SK-N-SH treated with all-trans-retinoic acid at 6 μM for 48 hours (cell line): ENCODE measurements around the gene TRIM47.

ENCODE experiments used
- ATAC-seq: fragments of 200-7000 bp; cut with Tn5 transposase; 3 replicates; pipeline ENCODE4 v1.9.1; 2020; ENCODE audit warnings: mild to moderate bottlenecking, moderate library complexity
- ARNTL ChIP-seq: fragments of 450-650 bp; formaldehyde crosslinking; IDR thresholded peaks from 2 replicates; pipeline ENCODE4 v1.5.0; 2020; ENCODE audit warnings: low read depth, mild to moderate bottlenecking, moderate library complexity, borderline replicate concordance
- BACH2 ChIP-seq: fragments of 250-450 bp; sonication (Bioruptor Pico); IDR thresholded peaks from 2 replicates; pipeline ENCODE4 v1.9.0; 2021; ENCODE audit warnings: mild to moderate bottlenecking, borderline replicate concordance
- CREB5 ChIP-seq: fragments of 250-450 bp; sonication (Bioruptor Pico); IDR thresholded peaks from 2 replicates; pipeline ENCODE4 v1.5.1; 2020; ENCODE audit warnings: low read depth, mild to moderate bottlenecking, moderate library complexity
- CSDC2 ChIP-seq: fragments of 250-450 bp; sonication (Bioruptor Pico); IDR thresholded peaks from 2 replicates; pipeline ENCODE4 v1.5.0; 2020; ENCODE audit warnings: mild to moderate bottlenecking, moderate library complexity
- ESRRG ChIP-seq: fragments of 250-450 bp; sonication (Bioruptor Pico); IDR thresholded peaks from 2 replicates; pipeline ENCODE4 v1.6.1; 2021; ENCODE audit warnings: mild to moderate bottlenecking
- GLIS3 ChIP-seq: fragments of 250-450 bp; sonication (Bioruptor Pico); IDR thresholded peaks from 2 replicates; pipeline ENCODE4 v1.5.0; 2020; ENCODE audit warnings: mild to moderate bottlenecking, moderate library complexity
- ISL1 ChIP-seq: fragments of 250-450 bp; sonication (Bioruptor Pico); IDR thresholded peaks from 2 replicates; pipeline ENCODE4 v2.1.2; 2022; ENCODE audit warnings: mild to moderate bottlenecking, moderate library complexity
- OSR1 ChIP-seq: fragments of 250-450 bp; sonication (Bioruptor Pico); IDR thresholded peaks from 2 replicates; pipeline ENCODE4 v1.8.0; 2022; ENCODE audit warnings: moderate library complexity, mild to moderate bottlenecking, inconsistent platforms
- PPARA ChIP-seq: fragments of 250-450 bp; sonication (Bioruptor Pico); IDR thresholded peaks from 2 replicates; pipeline ENCODE4 v1.5.0; 2020; ENCODE audit warnings: mild to moderate bottlenecking, borderline replicate concordance
- RARB ChIP-seq: fragments of 250-450 bp; sonication (Bioruptor Pico); IDR thresholded peaks from 2 replicates; pipeline ENCODE4 v1.8.0; 2021; ENCODE audit warnings: mild to moderate bottlenecking, moderate library complexity
- SNAI2 ChIP-seq: fragments of 250-450 bp; sonication (Bioruptor Pico); IDR thresholded peaks from 2 replicates; pipeline ENCODE4 v1.5.0; 2020; ENCODE audit warnings: mild to moderate bottlenecking, moderate library complexity
- TCF4 ChIP-seq: fragments of 250-450 bp; sonication (Bioruptor Pico); IDR thresholded peaks from 2 replicates; pipeline ENCODE4 v1.8.0; 2021; ENCODE audit warnings: mild to moderate bottlenecking, moderate library complexity, borderline replicate concordance
- TOX ChIP-seq: fragments of 250-450 bp; sonication (Bioruptor Pico); IDR thresholded peaks from 2 replicates; pipeline ENCODE4 v1.8.0; 2021; ENCODE audit warnings: mild to moderate bottlenecking, moderate library complexity, borderline replicate concordance
- TSHZ2 ChIP-seq: fragments of 250-450 bp; sonication (Bioruptor Pico); IDR thresholded peaks from 2 replicates; pipeline ENCODE4 v1.5.0; 2020; ENCODE audit warnings: mild to moderate bottlenecking, moderate library complexity
- ZC3H10 ChIP-seq: fragments of 250-450 bp; sonication (Bioruptor Pico); IDR thresholded peaks from 2 replicates; pipeline ENCODE4 v1.5.1; 2021; ENCODE audit warnings: mild to moderate bottlenecking, moderate library complexity
- ZFP3 ChIP-seq: fragments of 250-450 bp; sonication (Bioruptor Pico); IDR thresholded peaks from 2 replicates; pipeline ENCODE4 v1.5.0; 2020; ENCODE audit warnings: mild to moderate bottlenecking, moderate library complexity
- ZFP30 ChIP-seq: fragments of 450-650 bp; formaldehyde crosslinking; IDR thresholded peaks from 2 replicates; pipeline ENCODE4 v1.5.0; 2022; ENCODE audit warnings: mild to moderate bottlenecking, moderate library complexity
- ZNF565 ChIP-seq: fragments of 450-650 bp; formaldehyde crosslinking; conservative IDR thresholded peaks from 2 replicates; pipeline ENCODE4 v1.5.0; 2020; ENCODE audit warnings: low read depth, mild to moderate bottlenecking, moderate library complexity
- ZNF8 ChIP-seq: fragments of 450-650 bp; formaldehyde crosslinking; IDR thresholded peaks from 2 replicates; pipeline ENCODE4 v1.5.0; 2020; ENCODE audit warnings: mild to moderate bottlenecking, moderate library complexity
- TF ChIP-seq, protein P1 (sequence below): fragments of 250-450 bp; sonication (Bioruptor Pico); IDR thresholded peaks from 2 replicates; pipeline ENCODE4 v1.5.1; 2021; ENCODE audit warnings: mild to moderate bottlenecking, moderate library complexity

The TRIM47 gene

DNA sequence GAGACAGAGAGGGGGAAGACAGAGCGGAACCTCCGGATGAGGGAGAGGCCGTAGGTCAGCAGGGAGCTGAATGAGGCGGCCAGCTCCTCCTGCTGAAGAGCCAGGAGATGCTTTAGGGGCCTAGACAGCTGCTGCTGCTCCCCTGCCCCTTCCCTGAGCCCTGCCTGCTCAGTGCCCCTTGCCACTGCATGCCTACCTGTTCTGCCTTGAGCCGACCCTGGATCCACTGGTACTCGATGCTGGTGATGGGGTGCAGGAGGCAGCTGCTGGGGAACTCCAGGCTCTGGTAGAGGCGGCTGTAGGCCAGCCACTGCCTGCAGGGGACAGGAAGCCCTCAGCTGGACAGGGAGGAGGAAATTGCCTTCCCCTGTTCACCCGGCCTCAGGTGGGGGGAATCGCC, 41.8 kb downstream of the TRIM47 start:
- no peak for TF ChIP-seq ZFP30 (CRISPR knock-in tag)
- no peak for TF ChIP-seq OSR1 (CRISPR knock-in tag)
- TF ChIP-seq, protein P1, sequence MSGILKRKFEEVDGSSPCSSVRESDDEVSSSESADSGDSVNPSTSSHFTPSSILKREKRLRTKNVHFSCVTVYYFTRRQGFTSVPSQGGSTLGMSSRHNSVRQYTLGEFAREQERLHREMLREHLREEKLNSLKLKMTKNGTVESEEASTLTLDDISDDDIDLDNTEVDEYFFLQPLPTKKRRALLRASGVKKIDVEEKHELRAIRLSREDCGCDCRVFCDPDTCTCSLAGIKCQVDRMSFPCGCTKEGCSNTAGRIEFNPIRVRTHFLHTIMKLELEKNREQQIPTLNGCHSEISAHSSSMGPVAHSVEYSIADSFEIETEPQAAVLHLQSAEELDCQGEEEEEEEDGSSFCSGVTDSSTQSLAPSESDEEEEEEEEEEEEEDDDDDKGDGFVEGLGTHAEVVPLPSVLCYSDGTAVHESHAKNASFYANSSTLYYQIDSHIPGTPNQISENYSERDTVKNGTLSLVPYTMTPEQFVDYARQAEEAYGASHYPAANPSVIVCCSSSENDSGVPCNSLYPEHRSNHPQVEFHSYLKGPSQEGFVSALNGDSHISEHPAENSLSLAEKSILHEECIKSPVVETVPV = no peak
- TF ChIP-seq BACH2 (CRISPR knock-in tag) = no peak
- TF ChIP-seq, all 23 proteins: peak for 0

DNA sequence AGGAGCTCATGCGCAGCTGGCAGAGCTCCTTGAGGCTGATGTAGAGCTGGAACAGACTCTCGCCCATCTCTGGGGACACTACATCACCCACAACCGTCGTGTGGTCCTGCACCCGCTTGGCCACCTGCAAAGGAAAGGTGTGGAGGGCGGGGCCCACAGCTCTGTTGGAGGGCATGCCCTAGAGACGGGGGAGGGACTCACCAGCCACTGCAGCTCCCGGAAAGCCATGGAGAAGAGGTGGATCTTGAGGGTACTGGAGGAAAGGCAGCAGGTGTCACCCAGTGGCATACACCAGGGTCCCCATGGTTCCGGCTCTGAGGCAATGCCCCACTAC, 42.8 kb downstream of the TRIM47 start:
- no peak for TF ChIP-seq CSDC2 (CRISPR knock-in tag)
- TF ChIP-seq ZFP30 (CRISPR knock-in tag) = no peak
- no peak for TF ChIP-seq ZNF8 (CRISPR knock-in tag)
- TF ChIP-seq, protein P1 = no peak
- no peak for TF ChIP-seq ISL1 (CRISPR knock-in tag)
- no peak for TF ChIP-seq GLIS3
- no peak for TF ChIP-seq TCF4 (CRISPR knock-in tag)
- no peak for TF ChIP-seq ZC3H10
- no peak for TF ChIP-seq SNAI2 (CRISPR knock-in tag)
- TF ChIP-seq PPARA (CRISPR knock-in tag) = no peak
- no peak for TF ChIP-seq ZNF565 (CRISPR knock-in tag)
- no peak for TF ChIP-seq CREB5 (CRISPR knock-in tag)
- TF ChIP-seq ZFP3 = no peak
- ATAC-seq = no peak; the same call in 2 of the 3 replicates

More for the DNA sequence above, 41.8 kb downstream of the TRIM47 start:
- ATAC-seq = no peak

DNA sequence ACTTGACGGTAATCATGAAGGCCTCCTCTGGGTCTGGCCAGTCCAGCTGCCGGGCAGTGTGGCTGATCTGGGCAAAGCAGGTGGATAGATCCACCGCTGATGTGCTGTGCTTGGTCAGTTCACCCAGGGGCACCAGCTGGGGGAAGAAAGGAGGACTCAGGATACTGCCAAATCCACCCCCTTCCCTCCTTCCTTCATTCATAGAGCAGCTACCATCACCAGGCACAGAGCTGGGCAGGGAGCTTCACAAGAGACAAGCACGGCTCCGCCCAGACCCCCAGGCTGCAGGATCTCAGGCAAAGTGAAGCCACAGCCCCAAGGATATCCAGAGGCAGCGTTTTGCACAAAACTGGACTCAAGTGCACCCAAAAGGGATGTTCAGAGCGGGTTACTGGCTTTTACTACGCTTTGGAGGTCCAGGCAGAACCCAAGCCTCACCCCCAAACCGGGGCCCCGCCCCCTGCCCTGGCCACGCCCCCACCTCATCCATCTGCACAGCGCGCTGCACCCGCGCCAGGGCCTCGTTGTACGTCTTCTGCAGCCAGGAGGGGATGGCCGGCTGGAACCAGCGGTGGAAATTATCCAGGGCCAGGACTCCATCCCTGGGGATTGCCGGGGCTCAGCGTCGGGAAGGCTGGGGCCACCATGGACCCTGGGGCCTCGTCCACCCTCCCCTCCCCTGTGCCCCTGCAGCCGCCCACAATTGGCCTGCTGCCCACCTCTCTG, 43.3 kb downstream of the TRIM47 start:
- TF ChIP-seq ZNF8 (CRISPR knock-in tag) (no peak), ARNTL (CRISPR knock-in tag) (no peak), BACH2 (CRISPR knock-in tag) (no peak), ZNF565 (CRISPR knock-in tag) (no peak), ZFP3 (no peak), ZFP30 (CRISPR knock-in tag) (no peak), CSDC2 (CRISPR knock-in tag) (no peak), ZC3H10 (no peak), TSHZ2 (CRISPR knock-in tag) (no peak), PPARA (CRISPR knock-in tag) (no peak), CREB5 (CRISPR knock-in tag) (no peak), TOX (no peak), RARB (CRISPR knock-in tag) (no peak), ESRRG (CRISPR knock-in tag) (no peak), OSR1 (CRISPR knock-in tag) (no peak)
- ATAC-seq = peak; percentile 68
